OCI-LY7 (cell line): ENCODE results near the gene MYBPHL. TPM values are rescaled to one million over a fixed set of nuclear protein-coding genes. Genes with fewer than 3 reads are reported as not detected.

ENCODE experiments used
- BruUV-seq: library from RNA; stranded (reverse); fragments of 400-500 nt; replicated peaks from 2 replicates; lab custom pipeline; 2021; lab: Mats Ljungman, UMichigan
- CTCF ChIA-PET: fragments of 300-600 bp; sonication (Branson Sonifier 250); formaldehyde crosslinking; loops from one replicate; lab custom pipeline; 2022; ENCODE audit warnings: antibody characterized with exemption; ENCODE audit not compliant: unreplicated experiment; lab: Charles Lee
- POLR2A ChIA-PET: fragments of 300-600 bp; sonication (Branson Sonifier 250); formaldehyde crosslinking; loops from one replicate; lab custom pipeline; 2022; ENCODE audit warnings: antibody characterized with exemption; lab: Charles Lee
- DNase-seq: peaks from one replicate; pipeline ENCODE4 v3.0.0-alpha.2; 2015; ENCODE audit warnings: low spot score
- H2AFZ ChIP-seq: fragments of 200-600 bp; sonication (generic), shearing (Covaris generic); 2 replicates; pipeline ENCODE4 v1.6.1; 2014; ENCODE audit warnings: mild to moderate bottlenecking, antibody characterized with exemption, low read length, moderate library complexity
- H3K27ac ChIP-seq: fragments of 200-600 bp; sonication (generic); 2 replicates; pipeline ENCODE4 v1.5.1; 2014; ENCODE audit warnings: mixed run types, low read depth, mild to moderate bottlenecking, moderate library complexity, low read length, inconsistent platforms; ENCODE audit not compliant: poor library complexity, severe bottlenecking
- H3K36me3 ChIP-seq: fragments of 200-600 bp; sonication (generic); 2 replicates; pipeline ENCODE4 v1.6.1; 2014; ENCODE audit warnings: mild to moderate bottlenecking, antibody characterized with exemption, low read length, moderate library complexity, mixed read lengths; ENCODE audit not compliant: insufficient read depth
- H3K4me1 ChIP-seq: fragments of 200-600 bp; sonication (generic); 2 replicates; pipeline ENCODE4 v1.5.1; 2014; ENCODE audit warnings: mild to moderate bottlenecking, low read length; ENCODE audit not compliant: insufficient read depth, poor library complexity, severe bottlenecking
- H3K4me2 ChIP-seq: fragments of 200-600 bp; sonication (generic); 2 replicates; pipeline ENCODE4 v1.6.1; 2014; ENCODE audit warnings: mild to moderate bottlenecking, low read length
- H3K4me3 ChIP-seq: fragments of 200-600 bp; sonication (generic); 2 replicates; pipeline ENCODE4 v1.5.1; 2014; ENCODE audit warnings: mild to moderate bottlenecking, low read depth, low read length; ENCODE audit not compliant: poor library complexity, severe bottlenecking
- H3K79me2 ChIP-seq: fragments of 200-600 bp; sonication (generic); 2 replicates; pipeline ENCODE4 v1.6.1; 2016; ENCODE audit warnings: low read depth, mild to moderate bottlenecking, low read length, moderate library complexity, mixed read lengths; ENCODE audit not compliant: insufficient read depth
- H3K9me2 ChIP-seq: fragments of 200-600 bp; sonication (generic); 2 replicates; pipeline ENCODE4 v1.6.1; 2016; ENCODE audit warnings: mild to moderate bottlenecking, low read length, mixed read lengths; ENCODE audit not compliant: insufficient read depth
- H3K9me3 ChIP-seq: fragments of 200-600 bp; sonication (generic); 2 replicates; pipeline ENCODE4 v1.6.1; 2014; ENCODE audit warnings: mild to moderate bottlenecking, mixed run types, low read length, mixed read lengths
- H4K20me1 ChIP-seq: fragments of 200-600 bp; sonication (generic); 2 replicates; pipeline ENCODE4 v1.6.1; 2014; ENCODE audit warnings: mild to moderate bottlenecking, antibody characterized with exemption, low read length, moderate library complexity, mixed read lengths; ENCODE audit not compliant: insufficient read depth
- EZH2phosphoT487 ChIP-seq: fragments of 200-600 bp; sonication (generic); IDR thresholded peaks from 2 replicates; pipeline ENCODE4 v1.6.1; 2018; ENCODE audit warnings: low read depth, borderline replicate concordance, mild to moderate bottlenecking, mixed run types, antibody characterized with exemption, low read length, moderate library complexity, mixed read lengths
- intact Hi-C: fragments of 100-400 bp; cut with micrococcal nuclease; formaldehyde crosslinking; loops from one replicate; pipeline ENCODE4 v1.10.0; 2022; ENCODE audit not compliant: unreplicated experiment
- total RNA-seq, 2 experiments: library from RNA; depleted of rRNA in 1 of 2; stranded (reverse); fragments of >200 nt in 1 of 2; shearing (Covaris generic) in 1 of 2; gene quantifications; 2 replicates each; pipeline ENCODE4 v1.2.3, GENCODE V29; 2014 to 2022
- TF ChIP-seq, protein P1 (sequence below): fragments of 200-600 bp; sonication (generic); conservative IDR thresholded peaks from 2 replicates; pipeline ENCODE4 v1.5.1; 2014; ENCODE audit warnings: mild to moderate bottlenecking, antibody characterized with exemption, low read length, moderate library complexity, mixed read lengths

The MYBPHL gene
- total RNA-seq, 2 experiments from 2014 or later, result 0.16 TPM; not detected in 1

DNA sequence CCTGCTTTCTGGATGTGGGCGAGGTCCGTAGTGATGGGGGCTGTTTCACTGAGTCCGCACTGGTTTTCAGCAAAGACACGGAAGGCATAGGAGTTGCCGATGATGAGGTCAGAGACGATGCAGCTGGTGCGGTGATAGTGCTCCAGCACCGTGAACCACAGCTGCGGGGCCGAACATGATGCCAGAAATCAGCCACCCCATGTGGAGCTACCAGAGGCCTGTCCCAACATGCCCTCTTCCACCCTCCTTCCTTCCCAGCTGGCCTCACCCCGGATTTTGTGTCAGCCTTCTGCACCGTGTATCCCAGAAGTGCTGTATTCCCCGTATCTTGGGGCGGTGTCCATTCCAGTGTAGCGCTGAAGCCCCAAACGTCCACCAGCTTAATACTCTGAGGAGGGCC lies 10.0 kb downstream of the MYBPHL start:
- Histone ChIP-seq H3K9me2 (no peaks in the 10 kb centered on the region), H3K4me3 (no peak overlapping the region), H3K4me2 (no peak overlapping the region), H3K36me3 (no peaks in the 10 kb centered on the region), H3K4me1 (peaks cover 19% of the 10 kb centered on the region), H3K79me2 (no peaks in the 10 kb centered on the region), H3K9me3 (no peaks in the 10 kb centered on the region), H2AFZ (no peak overlapping the region), H3K27ac (no peak overlapping the region), H4K20me1 (no peaks in the 10 kb centered on the region)
- no TSS peak for BruUV-seq
- TF ChIP-seq, protein P1, sequence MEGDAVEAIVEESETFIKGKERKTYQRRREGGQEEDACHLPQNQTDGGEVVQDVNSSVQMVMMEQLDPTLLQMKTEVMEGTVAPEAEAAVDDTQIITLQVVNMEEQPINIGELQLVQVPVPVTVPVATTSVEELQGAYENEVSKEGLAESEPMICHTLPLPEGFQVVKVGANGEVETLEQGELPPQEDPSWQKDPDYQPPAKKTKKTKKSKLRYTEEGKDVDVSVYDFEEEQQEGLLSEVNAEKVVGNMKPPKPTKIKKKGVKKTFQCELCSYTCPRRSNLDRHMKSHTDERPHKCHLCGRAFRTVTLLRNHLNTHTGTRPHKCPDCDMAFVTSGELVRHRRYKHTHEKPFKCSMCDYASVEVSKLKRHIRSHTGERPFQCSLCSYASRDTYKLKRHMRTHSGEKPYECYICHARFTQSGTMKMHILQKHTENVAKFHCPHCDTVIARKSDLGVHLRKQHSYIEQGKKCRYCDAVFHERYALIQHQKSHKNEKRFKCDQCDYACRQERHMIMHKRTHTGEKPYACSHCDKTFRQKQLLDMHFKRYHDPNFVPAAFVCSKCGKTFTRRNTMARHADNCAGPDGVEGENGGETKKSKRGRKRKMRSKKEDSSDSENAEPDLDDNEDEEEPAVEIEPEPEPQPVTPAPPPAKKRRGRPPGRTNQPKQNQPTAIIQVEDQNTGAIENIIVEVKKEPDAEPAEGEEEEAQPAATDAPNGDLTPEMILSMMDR, result no peak
- no peak for TF ChIP-seq EZH2phosphoT487
- intact Hi-C loops, result no loop called here
- POLR2A ChIA-PET, result interaction anchor here (0.9 to 1.1 kb wide), 2 partner anchors 11 to 14 kb away, joined by 4 read pairs; partner anchors contain the start of gene PSRC1
- no peak for DNase-seq
- CTCF ChIA-PET, result no interaction called here

DNA sequence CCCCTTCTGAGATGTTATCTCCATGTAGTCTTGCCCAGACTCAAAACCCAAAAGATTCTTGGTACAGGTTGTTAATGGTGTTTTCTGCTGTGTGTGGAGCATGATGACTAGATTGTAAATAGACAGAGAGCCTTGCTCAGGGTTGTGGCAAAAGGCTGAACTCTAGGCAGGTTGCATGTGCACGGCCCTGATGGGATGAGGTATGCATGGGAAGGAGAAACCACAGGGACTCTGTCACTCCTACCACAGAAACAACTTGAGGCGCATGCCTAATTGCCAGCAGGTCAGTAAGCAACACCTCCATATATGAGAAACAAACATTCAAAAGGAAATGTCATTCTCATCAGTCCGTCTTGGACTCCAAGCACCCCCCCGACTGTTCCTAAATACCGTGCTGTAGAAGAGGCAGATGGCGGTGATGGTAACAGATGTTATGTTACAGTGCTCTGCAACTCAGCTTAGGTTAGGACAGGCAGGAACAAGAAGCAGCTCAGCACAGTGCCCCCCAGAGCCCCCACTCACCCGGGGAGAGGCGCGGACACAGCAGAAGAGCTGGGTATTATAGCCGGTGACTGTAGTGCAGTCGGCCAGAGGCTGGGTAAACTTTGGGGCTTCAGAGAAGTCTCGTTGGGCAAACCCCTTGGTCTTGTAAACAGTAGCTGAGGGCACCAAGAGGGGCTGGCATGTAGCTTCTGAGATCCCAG lies 10.9 kb downstream of the MYBPHL start:
- H3K36me3 ChIP-seq, result no peaks in the 10 kb centered on the region
- no peak overlapping the region for H3K4me3 ChIP-seq
- CTCF ChIA-PET, result no interaction called here
- intact Hi-C loops, result no loop called here
- BruUV-seq, result no TSS peak
- no peak for TF ChIP-seq EZH2phosphoT487
- TF ChIP-seq, protein P1, result 0 out of 2 replicates have a peak, but pooled peaks have one; percentile 19
- no peaks in the 10 kb centered on the region for H4K20me1 ChIP-seq
- no peak overlapping the region for H2AFZ ChIP-seq
- H3K4me2 ChIP-seq, result no peak overlapping the region
- no peak for DNase-seq
- H3K27ac ChIP-seq, result no peak overlapping the region
- H3K9me2 ChIP-seq, result no peaks in the 10 kb centered on the region
- H3K79me2 ChIP-seq, result no peaks in the 10 kb centered on the region
- peaks cover 19% of the 10 kb centered on the region for H3K4me1 ChIP-seq
- POLR2A ChIA-PET, result interaction anchor here (0.6 to 1.1 kb wide), 3 partner anchors 13 to 108 kb away, joined by 3 to 4 read pairs (median 4); partner anchors contain the start of gene PSRC1
- H3K9me3 ChIP-seq, result no peaks in the 10 kb centered on the region

DNA sequence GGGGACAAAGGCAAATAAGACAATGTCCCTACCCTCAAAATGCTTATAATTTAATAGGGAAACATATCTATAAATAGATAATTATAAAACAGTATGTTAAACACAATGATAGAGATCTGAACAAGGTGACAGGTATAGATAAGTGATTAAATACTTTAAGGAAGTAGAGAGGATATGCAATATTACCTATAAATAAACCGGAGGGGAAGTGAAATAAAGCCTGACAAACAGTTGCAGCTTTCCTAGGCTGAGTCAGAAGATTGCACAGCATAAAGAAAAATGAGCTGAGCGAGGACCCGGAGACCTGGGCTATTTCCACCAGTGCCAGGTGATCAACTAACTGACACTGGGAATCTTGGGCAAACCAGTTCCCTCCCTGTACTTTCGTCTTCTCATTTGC lies 12.3 kb downstream of the MYBPHL start:
- TF ChIP-seq EZH2phosphoT487, result no peak
- TF ChIP-seq, protein P1, result no peak
- H3K79me2 ChIP-seq, result no peaks in the 10 kb centered on the region
- H3K4me3 ChIP-seq, result peak overlapping the region; percentile 27
- ChIA-PET POLR2A (no interaction called here), CTCF (no interaction called here)
- no peaks in the 10 kb centered on the region for H3K9me2 ChIP-seq
- intact Hi-C loops, result no loop called here
- peaks cover 19% of the 10 kb centered on the region for H3K4me1 ChIP-seq
- no peak for DNase-seq
- no TSS peak for BruUV-seq
- no peaks in the 10 kb centered on the region for H4K20me1 ChIP-seq
- H3K27ac ChIP-seq, result no peak overlapping the region
- peak overlapping the region; percentile 57 for H3K4me2 ChIP-seq
- H3K9me3 ChIP-seq, result no peaks in the 10 kb centered on the region
- no peaks in the 10 kb centered on the region for H3K36me3 ChIP-seq
- H2AFZ ChIP-seq, result no peak overlapping the region
